Midbrain (tissue), 1 donor: Measurements from ENCODE around the gene ETV1.

Experiments
- DNase-seq: peaks from one replicate; lab custom pipeline; 2025; lab: John Stamatoyannopoulos, UW

Gene ETV1

DNA sequence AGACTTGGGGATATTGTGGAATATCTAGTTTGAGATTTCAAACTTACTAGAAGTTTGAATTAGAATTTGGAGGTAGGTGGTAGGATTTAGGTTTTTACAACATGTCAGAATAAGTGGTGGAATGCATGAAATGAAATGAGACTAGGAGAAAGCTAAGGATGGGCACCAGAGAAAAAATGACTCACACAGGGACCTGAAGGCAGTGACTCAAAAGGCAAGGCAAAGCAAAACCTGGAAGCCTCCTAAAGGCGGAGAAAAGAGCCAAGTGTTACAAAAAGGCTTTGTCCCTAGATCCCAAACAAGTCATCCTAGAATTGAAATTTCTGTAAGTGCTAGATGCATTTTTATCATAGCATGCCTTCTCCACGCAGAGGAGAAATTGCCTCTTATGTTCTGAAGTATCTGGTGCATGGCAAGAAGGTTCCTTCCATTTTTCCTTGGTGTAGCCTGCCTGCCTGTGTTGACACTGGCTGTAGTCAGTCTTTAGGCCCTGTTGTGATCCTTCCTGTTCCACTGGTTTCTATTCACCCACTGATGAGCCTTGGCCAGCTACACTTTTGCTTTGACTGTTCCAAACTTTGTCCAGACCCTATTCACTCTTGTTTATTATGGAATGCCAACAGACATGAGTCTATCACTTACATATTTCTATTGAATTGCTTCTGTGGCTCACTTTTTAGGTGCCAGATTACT, 109.3 kb downstream of the ETV1 start:
- DNase-seq: no peak

DNA sequence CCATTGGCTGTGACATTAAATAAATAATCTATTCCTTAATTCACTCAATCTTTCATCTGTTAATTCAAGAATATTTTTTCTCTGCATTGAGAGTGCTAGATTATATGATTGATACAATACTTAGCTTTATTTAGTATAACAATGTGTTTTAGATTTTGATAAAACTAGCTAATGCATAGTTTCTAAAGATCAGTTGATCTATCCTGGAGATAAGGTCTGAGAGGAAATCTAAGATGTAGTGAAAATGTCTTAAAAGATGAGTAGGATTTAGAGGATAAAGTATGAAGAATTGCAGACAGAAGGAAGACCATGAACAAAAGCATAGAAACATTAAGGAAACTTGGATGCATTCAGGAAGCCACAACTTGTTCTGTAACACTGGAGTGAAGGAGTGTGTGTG, 110.3 kb downstream of the ETV1 start:
- DNase-seq: no peak

DNA sequence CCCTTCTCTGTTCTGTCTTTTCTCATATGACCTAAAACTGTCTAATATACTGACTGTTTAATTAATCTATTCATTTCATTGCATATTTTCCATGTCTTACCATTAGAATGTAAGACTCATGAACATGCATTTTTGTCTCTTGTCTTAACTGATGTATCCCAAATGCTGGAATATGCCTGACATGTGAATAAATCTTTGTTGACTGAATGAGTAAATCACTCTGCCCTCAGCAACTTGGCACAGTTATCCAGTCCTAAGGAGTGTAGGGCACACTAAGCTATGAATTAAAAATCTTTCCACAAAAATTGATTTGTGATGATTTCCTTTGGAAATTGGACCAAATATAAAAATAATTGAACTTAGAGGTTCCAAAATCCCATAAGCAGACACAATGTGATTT, 111.3 kb downstream of the ETV1 start:
- DNase-seq: no peak

DNA sequence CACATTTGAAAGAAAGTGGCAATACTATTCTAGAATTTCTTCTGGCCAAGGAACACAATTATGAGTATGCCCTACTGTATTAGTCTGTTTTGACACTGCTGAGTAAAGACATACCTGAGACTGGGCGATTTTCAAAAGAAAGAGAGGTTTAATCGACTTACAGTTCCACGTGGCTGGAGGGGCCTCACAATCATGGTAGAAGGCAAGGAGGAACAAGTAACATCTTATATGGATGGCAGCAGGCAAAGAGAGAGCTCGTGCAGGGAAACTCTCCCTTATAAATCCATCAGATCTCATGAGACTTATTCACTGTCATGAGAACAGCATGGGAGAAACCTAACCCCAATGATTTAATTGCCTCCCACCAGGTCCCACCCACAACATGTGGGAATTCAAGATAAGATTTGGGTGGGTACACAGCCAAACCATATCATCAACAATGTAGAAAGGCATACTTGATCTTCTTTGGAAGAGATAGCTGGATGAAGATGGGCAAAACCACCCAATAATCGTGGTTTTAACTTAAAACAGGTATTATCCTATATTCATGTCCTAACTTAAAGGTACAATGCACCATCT, 113.9 kb downstream of the ETV1 start:
- DNase-seq: no peak

DNA sequence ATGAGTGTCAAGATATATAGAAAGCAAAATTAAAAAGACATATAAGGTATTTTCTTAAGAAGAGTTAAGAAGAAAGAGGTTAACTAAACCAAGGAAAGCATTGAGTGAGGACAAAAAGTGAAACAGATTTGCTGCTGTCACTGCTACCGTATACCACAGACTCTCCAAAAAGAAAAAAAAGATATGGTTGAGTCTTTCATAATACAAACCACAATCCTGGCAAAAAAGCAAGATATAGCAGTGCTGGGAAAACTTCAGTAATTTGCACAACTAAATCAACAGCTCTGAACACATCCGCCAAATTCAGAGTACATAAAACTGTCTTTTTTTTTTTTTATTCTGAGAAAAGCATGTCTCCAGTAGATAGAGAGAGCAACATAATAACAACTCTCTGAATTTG, 114.7 kb downstream of the ETV1 start:
- no peak for DNase-seq

DNA sequence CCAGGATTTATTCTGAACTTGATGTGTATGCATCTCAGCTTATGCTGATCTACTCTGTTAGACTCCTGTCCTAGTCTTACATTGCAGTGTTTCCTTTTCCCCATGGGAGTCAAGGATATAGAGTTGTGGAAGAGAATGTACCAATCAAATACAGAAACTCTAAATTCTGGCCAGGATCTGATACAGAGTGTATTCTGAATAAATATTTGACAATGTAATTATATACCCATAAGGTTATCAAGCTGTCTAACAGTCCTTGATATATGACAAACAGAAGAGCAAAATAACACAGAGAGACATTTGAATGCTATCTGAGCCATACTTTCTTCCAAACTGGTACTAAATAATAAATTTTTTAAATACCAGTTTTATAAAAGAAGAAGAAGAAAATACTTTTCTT, 116.8 kb downstream of the ETV1 start:
- no peak for DNase-seq

DNA sequence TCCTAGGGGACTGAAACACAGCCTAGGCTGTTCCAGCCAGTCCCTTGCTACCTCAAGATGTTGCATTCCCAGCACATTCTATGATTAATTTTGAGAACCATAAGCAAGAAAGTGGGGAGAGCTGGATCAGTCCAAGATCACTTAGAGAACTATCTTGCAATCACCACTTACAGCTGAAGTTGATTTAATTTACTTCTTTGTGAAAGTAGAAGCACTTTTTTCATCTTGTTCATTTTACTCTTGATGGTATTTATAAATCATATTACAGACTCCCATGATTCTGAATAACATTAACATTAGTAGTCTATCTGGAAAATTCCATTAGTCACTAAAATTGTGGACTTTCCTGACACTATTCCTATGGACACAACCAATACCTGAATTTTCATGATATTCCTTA, 118.5 kb downstream of the ETV1 start:
- no peak for DNase-seq

DNA sequence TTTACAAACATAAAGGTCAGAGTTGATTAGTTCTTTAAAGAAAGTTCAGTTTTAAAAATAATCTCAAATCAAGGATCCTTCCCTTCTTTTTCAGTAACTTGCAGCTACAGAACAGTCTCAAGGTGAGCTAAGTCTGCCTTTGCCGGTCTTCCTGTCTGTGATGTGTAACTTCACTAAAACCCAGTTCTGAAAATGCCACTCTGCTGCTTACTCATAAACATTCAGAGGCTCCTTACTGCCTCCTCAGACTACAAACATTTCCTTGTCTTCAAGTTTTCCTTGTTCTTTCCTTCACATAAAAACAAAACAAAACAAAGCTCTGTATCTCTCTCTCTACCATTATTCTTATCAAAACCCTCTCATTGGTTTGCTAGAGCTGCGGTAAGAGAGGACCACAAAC, 128.7 kb downstream of the ETV1 start:
- DNase-seq: no peak

DNA sequence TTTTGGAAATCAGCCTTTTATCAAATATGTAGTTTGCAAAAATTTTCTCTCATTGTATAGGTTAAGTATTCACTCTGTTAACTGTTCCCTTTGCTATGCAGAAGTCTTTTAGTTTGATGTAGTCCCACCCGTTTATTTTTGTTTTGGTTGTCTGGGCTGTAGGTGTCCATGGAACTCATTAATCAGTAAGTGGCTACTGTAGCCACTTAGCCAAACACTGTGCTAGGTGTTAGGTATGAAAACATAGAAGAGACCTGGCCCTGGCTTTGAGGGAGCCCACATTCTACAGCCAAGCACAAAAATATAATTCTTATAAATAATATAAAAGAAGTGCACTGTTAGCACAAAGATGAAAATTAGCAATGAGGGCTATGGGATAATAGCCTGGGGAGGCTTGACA, 133.5 kb downstream of the ETV1 start:
- DNase-seq: no peak

DNA sequence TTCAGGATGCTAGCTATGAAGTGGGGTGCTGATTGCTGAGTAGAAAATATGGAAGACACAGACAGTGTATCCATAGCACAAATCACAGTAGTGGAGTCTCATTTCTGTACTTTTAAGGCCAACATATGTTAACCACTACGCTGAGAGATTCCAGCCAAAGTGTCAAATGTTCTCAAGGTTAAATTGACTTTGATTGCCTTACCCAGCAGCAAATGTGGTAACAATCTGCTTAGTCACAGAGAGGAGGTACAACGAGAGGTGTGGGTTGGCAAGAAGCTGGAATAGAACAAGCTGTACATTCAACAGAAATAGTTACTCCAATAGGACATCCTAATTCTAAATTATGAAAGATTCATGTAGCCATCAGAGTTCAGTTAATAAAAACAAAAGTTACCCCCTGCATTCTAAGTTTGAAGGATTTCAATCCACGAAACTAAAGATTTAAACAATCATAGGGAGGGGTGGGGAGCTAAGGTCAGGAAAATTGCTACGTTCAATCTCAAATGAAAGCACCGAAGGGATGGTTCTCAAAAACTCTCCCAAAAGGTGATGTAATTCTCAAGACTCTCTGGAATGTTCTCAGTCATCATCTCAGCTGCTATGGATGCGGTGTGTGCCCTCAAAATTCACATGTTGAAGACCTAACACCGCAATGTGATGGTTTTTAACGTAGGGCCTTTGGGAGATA, 137.0 kb downstream of the ETV1 start:
- DNase-seq: no peak

DNA sequence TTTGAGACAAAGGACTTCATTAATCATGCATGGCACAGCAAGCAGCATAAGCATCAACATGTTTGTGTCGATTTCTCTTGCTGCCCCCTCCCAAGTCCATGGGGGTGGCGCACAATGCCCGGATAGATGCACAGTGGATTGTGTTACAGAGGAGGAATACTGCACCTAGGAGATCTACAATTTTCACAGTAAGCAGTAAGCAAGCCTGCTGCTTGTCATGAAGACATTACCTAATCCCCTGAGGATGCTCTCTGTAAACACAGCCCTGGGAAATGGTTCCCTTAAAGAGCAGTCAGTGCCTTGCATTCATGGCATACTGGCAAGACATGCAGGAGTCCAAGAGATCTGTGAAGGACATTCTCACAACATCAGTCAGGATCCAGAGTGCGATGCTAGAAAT, 137.7 kb downstream of the ETV1 start:
- DNase-seq: no peak

DNA sequence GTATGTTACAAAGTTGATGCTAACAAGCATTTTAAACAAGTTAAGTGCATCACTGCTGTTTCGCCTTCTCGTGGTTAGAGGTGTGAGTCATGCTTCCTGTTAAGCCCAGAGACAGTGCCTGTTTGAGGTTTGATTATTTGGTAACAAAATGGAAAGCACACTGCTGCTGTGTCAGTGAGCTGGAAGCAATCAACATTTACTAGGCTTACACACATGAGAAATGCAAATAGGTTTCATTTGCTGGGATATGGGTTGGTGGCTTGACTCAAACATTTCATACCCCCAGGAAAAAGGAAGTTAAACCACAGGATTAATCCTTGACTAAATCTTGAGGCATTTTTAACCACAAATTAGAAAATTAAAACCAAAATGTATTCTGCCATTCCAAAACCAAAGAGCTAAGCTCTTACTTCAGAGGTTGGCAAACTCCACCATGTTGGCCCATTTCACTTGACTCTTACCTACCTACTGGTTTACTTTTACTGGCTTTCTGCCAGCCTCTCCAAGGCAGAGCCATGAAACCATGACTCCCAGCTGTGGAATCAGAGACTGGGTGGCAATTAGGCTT, 139.2 kb downstream of the ETV1 start:
- DNase-seq: no peak

DNA sequence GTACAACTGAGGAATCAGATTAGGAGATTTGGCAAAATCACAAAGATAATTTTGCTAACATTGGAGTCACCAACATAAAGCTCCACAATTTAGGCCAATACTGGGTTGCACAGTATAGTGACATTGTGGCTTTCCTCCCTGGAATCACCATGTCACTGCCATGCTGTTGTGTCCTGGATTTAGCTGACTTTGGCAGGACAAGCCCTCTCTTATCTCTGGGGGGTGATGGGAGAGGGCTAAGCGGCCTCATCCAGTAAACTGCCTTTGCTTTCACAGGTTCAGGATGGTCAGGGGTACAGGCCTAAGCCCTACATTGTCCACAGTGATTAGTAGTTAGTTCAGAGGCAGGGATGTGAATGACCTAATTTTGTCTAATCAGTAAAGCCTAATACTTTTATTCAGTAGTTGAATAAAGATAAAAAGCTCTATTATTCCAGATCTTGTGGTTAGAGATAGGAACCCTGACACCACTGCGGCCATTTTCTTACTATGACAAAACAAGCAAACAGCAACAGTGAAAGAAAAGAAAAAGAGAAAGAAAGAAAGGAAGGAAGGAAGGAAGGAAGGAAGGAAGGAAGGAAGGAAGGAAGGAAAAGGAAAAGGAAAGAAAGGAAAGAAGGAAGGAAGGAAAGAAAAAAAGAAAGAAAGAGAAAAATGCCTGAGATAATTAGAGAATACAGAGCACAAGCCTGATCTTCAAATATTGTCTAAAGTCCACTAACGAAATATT, 140.1 kb downstream of the ETV1 start:
- no peak for DNase-seq

DNA sequence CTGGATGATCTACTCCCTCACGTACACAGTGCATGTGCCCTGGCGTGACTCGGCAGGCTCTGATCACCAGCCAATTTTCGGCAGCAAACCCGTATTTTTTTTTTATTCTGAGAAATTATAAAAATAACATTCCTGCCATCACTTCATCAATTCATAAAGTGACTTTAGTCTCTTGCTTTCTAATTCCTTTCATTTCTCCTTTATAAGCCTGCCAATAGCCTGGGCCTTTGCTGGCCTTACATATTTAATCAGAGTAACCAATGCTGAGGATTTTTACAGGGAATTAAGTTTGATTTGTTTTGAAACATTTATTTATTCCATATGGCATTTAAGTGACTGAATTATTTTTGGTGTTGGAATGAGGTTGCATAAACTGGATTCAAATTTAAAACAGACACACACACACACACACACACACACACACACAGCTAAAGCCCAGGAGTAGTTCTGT, 140.8 kb downstream of the ETV1 start:
- DNase-seq: no peak

DNA sequence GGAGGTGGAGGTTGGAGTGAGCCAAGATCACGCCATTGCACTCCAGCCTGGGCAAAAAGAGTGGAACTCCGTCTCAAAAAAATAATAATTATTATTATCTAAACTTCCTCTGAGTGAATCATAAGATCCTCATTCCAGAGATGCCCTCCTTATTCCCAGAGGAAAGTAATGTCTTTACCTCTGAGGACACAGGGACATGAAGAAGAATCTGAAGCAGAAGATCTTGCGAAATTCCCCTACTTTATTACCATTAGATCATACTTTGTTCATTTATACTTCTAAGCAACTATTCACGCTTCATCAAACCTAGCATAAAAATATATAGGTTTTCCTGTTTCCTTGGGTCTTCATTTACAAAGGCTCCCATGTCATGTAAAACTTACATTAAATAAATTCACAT, 143.1 kb downstream of the ETV1 start:
- no peak for DNase-seq

DNA sequence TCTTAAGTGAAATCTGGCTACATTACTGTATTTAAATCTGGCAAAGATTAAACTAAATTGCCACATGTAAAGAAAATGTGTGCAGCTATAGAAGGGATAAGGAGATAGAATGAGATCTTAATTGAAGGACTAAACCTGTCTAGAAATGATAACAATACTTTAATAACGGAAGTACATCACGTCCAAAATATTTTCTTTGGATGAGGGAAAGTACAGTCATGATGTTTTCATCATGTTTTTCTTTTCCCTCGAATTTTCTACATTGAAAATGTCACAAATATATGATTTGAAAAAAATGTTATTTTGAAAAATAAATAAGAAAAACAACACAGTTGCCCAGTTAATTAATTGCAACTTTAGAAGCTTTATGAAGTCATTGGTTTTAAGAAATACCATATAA, 143.9 kb downstream of the ETV1 start:
- no peak for DNase-seq

DNA sequence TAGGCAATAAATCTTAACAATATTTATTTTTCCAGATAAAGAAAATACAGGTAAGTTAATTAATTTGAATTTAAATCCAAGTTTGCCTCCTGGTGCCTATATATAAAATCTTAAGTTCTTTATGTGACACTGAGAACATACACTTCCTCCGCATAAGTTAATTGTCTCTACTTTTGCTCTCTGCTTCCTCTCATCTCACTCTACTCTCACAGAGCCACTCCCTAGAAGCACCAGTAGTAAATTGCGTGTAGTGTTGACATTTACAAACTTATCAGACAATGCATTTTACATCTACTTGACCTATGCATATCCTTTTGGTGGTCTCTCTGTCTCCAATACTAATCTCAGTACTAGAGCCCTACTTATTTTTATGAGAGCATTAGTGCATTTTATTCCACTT, 144.5 kb downstream of the ETV1 start:
- no peak for DNase-seq

DNA sequence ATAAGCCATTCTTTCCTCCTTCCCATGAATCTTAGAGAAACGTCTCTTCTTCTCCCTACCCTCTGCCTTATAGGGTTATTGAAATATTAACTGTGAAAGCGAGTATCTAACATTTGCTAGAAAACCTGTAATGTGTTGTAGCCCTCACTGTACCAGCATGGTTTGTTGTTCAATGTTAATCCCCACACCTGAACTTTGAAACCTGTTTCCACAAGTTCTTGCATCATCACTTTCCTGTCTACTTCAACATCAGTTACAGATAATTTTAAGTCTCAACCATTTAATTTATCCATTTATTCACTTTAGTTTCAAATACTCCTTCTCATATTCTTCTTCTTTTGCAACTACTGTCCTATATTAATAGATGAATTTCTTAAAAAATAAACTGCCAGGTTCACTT, 148.2 kb downstream of the ETV1 start:
- DNase-seq: no peak
